Epithelial cell of alveolus of lung (primary cell): ENCODE data around the gene HSPA6. TPM values are rescaled to one million over a fixed set of nuclear protein-coding genes. Genes with fewer than 3 reads are reported as not detected.

Experiments used
- total RNA-seq: library from RNA; depleted of rRNA; stranded (reverse); fragments of >200 nt; gene quantifications from 2 replicates; pipeline ENCODE4 v1.2.1, GENCODE V29; 2015

The HSPA6 gene
- 0.39 TPM in 1 of 2 replicates, not detected in the other for total RNA-seq

GRCh38 chr1:161523817-161524741 lies at the start of gene HSPA6:
TSS of gene HSPA6 (plus strand) at chr1:161524540. CDS start at chr1:161524659, 119 bp downstream.

GRCh38 chr1:161549652-161550051 lies 25.3 kb downstream of the HSPA6 start, which contains the start of gene FCGR3A:
TSS of gene FCGR3A (minus strand) at chr1:161549818. CDS start at chr1:161549736, 82 bp downstream.

Other genes starting within 250 kb of the HSPA6 start
- 1.4 and 2.1 TPM in 2 replicates for gene MPZ, start 214.6 kb upstream of the HSPA6 start, total RNA-seq
- 27.5 and 52.1 TPM in 2 replicates for gene SDHC, start 210.2 kb upstream of the HSPA6 start, total RNA-seq
- gene CFAP126, start 156.7 kb upstream of the HSPA6 start, total RNA-seq = not detected in 2 replicates
- gene FCGR2A, start 19.1 kb upstream of the HSPA6 start, total RNA-seq = 0.72 and 1.4 TPM in 2 replicates
- not detected in 2 replicates for gene FCGR3A, start 25.3 kb downstream of the HSPA6 start, total RNA-seq
- gene FCGR3B, start 106.6 kb downstream of the HSPA6 start, total RNA-seq = not detected in 2 replicates
- not detected in 2 replicates for gene FCGR2B, start 138.6 kb downstream of the HSPA6 start, total RNA-seq
- gene FCRLA, start 182.7 kb downstream of the HSPA6 start, total RNA-seq = 2.1 TPM in 1 of 2 replicates, not detected in the other
- gene FCRLB, start 197.0 kb downstream of the HSPA6 start, total RNA-seq = 1.0 and 1.2 TPM in 2 replicates
- gene DUSP12, start 225.2 kb downstream of the HSPA6 start, total RNA-seq = 21.6 and 34.3 TPM in 2 replicates
- 16.7 and 23.0 TPM in 2 replicates for gene ATF6, start 241.8 kb downstream of the HSPA6 start, total RNA-seq